ENCODE measurements around the gene PLEKHG4. TPM values are rescaled to one million over a fixed set of nuclear protein-coding genes. Genes with fewer than 3 reads are reported as not detected.

Gene PLEKHG4
- total and polyA plus RNA-seq, 9 donors = 5.1 to 38.6 (median 27.6) TPM

GRCh38 chr16:67310561-67310960 lies 31.2 kb downstream of the PLEKHG4 start:
- DNase-seq = no peak
- intact Hi-C loops (cut with DNase I) = no loop called here
- H3K36me3 ChIP-seq = no peaks in the 10 kb centered on the region
- no peaks in the 10 kb centered on the region for H3K27me3 ChIP-seq
- no peak overlapping the region for H3K27ac ChIP-seq
- WGBS, 3 donors = 90 to 92% (median 90%) methylated on average over 3 of the region's 3 CpGs
- H3K4me3 ChIP-seq = no peak overlapping the region
- TF ChIP-seq EP300 (IDR thresholded peaks at IDR 0.05) = no peak
- TF ChIP-seq, protein P1, sequence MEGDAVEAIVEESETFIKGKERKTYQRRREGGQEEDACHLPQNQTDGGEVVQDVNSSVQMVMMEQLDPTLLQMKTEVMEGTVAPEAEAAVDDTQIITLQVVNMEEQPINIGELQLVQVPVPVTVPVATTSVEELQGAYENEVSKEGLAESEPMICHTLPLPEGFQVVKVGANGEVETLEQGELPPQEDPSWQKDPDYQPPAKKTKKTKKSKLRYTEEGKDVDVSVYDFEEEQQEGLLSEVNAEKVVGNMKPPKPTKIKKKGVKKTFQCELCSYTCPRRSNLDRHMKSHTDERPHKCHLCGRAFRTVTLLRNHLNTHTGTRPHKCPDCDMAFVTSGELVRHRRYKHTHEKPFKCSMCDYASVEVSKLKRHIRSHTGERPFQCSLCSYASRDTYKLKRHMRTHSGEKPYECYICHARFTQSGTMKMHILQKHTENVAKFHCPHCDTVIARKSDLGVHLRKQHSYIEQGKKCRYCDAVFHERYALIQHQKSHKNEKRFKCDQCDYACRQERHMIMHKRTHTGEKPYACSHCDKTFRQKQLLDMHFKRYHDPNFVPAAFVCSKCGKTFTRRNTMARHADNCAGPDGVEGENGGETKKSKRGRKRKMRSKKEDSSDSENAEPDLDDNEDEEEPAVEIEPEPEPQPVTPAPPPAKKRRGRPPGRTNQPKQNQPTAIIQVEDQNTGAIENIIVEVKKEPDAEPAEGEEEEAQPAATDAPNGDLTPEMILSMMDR (IDR thresholded peaks at IDR 0.05) = no peak
- TF ChIP-seq POLR2A (IDR thresholded peaks at IDR 0.05) = no peak
- no peaks in the 10 kb centered on the region for H3K9me3 ChIP-seq
- no peaks in the 10 kb centered on the region for H3K4me1 ChIP-seq (ENCODE audit: insufficient read depth)

DNA sequence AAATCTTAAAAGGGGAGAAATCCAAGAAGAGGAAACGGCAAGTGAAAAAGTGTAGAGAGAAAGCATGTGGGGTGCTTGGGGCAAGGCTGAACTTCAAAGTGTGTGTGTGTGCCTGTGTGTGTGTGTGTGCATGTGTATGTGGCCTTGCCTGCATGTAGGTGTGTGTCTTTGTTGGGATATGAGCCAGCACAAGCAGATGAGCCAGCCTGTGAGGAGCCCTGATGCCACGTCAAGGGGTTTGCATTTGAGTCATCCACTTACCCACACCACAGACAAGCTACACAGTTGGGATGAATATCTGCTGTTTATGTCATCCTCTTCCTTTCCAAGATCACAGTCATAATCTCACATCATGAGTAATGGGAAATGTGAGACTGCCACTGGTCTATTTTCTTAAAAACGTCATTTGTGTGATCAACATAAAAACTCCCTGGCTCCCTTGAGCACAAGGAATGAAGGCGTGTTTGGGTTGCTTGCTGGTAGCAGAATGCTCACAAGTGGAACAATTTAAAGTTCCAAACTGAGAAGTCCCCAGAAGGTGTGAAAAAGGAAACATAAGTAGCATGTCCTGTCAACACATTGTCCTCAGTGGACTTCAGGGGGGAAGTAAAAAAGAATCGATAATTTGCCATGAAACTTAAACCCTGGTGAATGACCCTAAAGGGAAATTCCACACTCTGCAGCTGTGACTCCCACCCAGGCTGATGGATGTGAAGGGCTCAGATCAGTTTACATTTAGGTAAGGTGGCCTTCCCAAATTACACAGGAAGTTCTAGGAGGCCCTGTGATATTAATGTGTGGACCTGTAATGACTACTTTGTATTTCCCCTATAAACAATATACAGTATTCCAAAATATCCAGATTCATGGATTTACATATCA lies 32.5 kb downstream of the PLEKHG4 start:
- no peak for DNase-seq
- WGBS, 3 donors = 57 to 66% (median 61%) methylated on average over 5 of the region's 5 CpGs

GRCh38 chr16:67312719-67313118 lies 33.4 kb downstream of the PLEKHG4 start:
- Histone ChIP-seq H3K9me3 (no peaks in the 10 kb centered on the region), H3K4me3 (no peak overlapping the region), H3K4me1 (ENCODE audit: insufficient read depth) (no peaks in the 10 kb centered on the region), H3K27ac (no peak overlapping the region), H3K27me3 (no peaks in the 10 kb centered on the region), H3K36me3 (no peaks in the 10 kb centered on the region)
- no peak for TF ChIP-seq POLR2A (IDR thresholded peaks at IDR 0.05)
- TF ChIP-seq EP300 (IDR thresholded peaks at IDR 0.05) = no peak
- TF ChIP-seq, protein P1 (IDR thresholded peaks at IDR 0.05) = no peak
- intact Hi-C loops (cut with DNase I) = no loop called here
- DNase-seq = no peak

More for the DNA sequence above, 32.5 kb downstream of the PLEKHG4 start:
- Histone ChIP-seq H3K4me1 (ENCODE audit: insufficient read depth) (no peaks in the 10 kb centered on the region), H3K9me3 (no peaks in the 10 kb centered on the region), H3K27me3 (no peaks in the 10 kb centered on the region), H3K4me3 (no peak overlapping the region), H3K36me3 (no peaks in the 10 kb centered on the region), H3K27ac (no peak overlapping the region)
- TF ChIP-seq EP300 (IDR thresholded peaks at IDR 0.05) (no peak), POLR2A (IDR thresholded peaks at IDR 0.05) (no peak)
- TF ChIP-seq, protein P1 (IDR thresholded peaks at IDR 0.05) = no peak
- intact Hi-C loops (cut with DNase I) = no loop called here

DNA sequence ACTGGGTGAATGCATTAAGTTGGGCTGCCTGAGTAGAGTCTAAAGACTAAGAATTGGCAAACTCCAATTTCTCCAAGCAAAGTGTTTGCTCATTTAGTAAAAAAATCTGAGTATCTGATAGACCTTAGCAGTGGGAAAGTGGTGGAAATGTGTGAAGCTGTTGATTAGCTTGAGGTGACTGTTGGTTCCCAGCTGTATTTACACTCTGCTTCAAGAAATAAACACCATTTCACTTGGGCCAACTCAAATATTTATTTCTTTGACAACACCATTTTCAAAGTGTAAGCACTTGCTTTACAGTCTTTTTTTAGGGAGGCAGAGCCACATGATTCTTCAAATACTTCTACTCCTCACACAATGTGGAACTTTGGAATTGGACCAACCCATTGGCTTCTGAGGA lies 38.5 kb downstream of the PLEKHG4 start:
- Histone ChIP-seq H3K9me3 (no peaks in the 10 kb centered on the region), H3K4me1 (ENCODE audit: insufficient read depth) (no peaks in the 10 kb centered on the region), H3K36me3 (no peaks in the 10 kb centered on the region), H3K4me3 (no peak overlapping the region), H3K27ac (no peak overlapping the region), H3K27me3 (no peaks in the 10 kb centered on the region)
- intact Hi-C loops (cut with DNase I) = no loop called here
- no peak for TF ChIP-seq POLR2A (IDR thresholded peaks at IDR 0.05)
- no peak for DNase-seq

GRCh38 chr16:67326115-67326471 lies 46.8 kb downstream of the PLEKHG4 start:
- intact Hi-C loops (cut with DNase I) = no loop called here
- no peak for DNase-seq
- Histone ChIP-seq H3K4me3 (peak overlapping the region; percentile 41), H3K4me1 (ENCODE audit: insufficient read depth) (peaks cover 8% of the 10 kb centered on the region), H3K9me3 (no peaks in the 10 kb centered on the region), H3K36me3 (no peaks in the 10 kb centered on the region), H3K27ac (no peak overlapping the region), H3K27me3 (no peaks in the 10 kb centered on the region)
- 22 to 40% (median 35%) methylated on average over 11 of the region's 11 CpGs for WGBS, 3 donors
- TF ChIP-seq POLR2A (IDR thresholded peaks at IDR 0.05) = no peak
- TF ChIP-seq, protein P1 (IDR thresholded peaks at IDR 0.05) = no peak
- TF ChIP-seq EP300 (IDR thresholded peaks at IDR 0.05) = no peak

Measured in ovary (tissue), 9 donors.